Measurements from ENCODE around the gene FDX2. TPM values are rescaled to one million over a fixed set of nuclear protein-coding genes. Genes with fewer than 3 reads are reported as not detected.

FDX2 gene
- total and polyA plus RNA-seq, 2 donors (not counting 1 experiment from before 2014, with no cell fraction given) = 14.0 to 21.0 TPM

- Histone ChIP-seq H3K4me1 (ENCODE audit: control insufficient read depth, extremely low read depth, insufficient read depth, low read length) (peaks cover 7% of the 10 kb centered on the region), H3K36me3 (ENCODE audit: control insufficient read depth, insufficient read depth, low read length) (no peaks in the 10 kb centered on the region), H3K79me2 (ENCODE audit: control insufficient read depth, insufficient read depth, low read length) (no peaks in the 10 kb centered on the region), H4K20me1 (ENCODE audit: control insufficient read depth, extremely low read depth, insufficient read depth, low read length) (no peaks in the 10 kb centered on the region), H3K4me2 (ENCODE audit: extremely low read depth, insufficient read depth, low read length) (no peak overlapping the region), H3K9me3 (ENCODE audit: control insufficient read depth, insufficient read depth, low read depth, low read length) (no peaks in the 10 kb centered on the region), H3K27me3 (ENCODE audit: control insufficient read depth, insufficient read depth, low read length) (peaks cover 13% of the 10 kb centered on the region), H3K27ac (ENCODE audit: insufficient read depth, low read length) (no peak overlapping the region), H2AFZ (ENCODE audit: low read length) (no peak overlapping the region), H3K9ac (ENCODE audit: insufficient read depth, low read length) (no peak overlapping the region), H3K4me3 (replicated peaks in 1 of 4; ENCODE audit: control extremely low read depth in 1 of 4, insufficient read depth in 1 of 4, low read depth in 3 of 4, low read length in 4 of 4) (no peak overlapping the region)
- no peak for DNase-seq (ENCODE audit: low read depth in 2 of 2)
- TF ChIP-seq CTCF (conservative IDR thresholded peaks at IDR 0.05 in 1 of 2, IDR thresholded peaks at IDR 0.05 in 1 of 2; ENCODE audit: low read depth in 1 of 2, low read length in 2 of 2) = no peak
- no peak for TF ChIP-seq EZH2 (IDR thresholded peaks at IDR 0.05; ENCODE audit: low read length, missing control alignments)
Measured at GRCh38 chr19:10266706-10267105, 49.1 kb downstream of the FDX2 start.

GRCh38 chr19:10262771-10263170, 53.0 kb downstream of the FDX2 start:
- H3K9ac ChIP-seq (ENCODE audit: insufficient read depth, low read length) = no peak overlapping the region
- H3K36me3 ChIP-seq (ENCODE audit: control insufficient read depth, insufficient read depth, low read length) = peaks cover 8% of the 10 kb centered on the region
- no peak overlapping the region for H3K4me2 ChIP-seq (ENCODE audit: extremely low read depth, insufficient read depth, low read length)
- no peak overlapping the region for H3K4me3 ChIP-seq (replicated peaks in 1 of 4; ENCODE audit: control extremely low read depth in 1 of 4, insufficient read depth in 1 of 4, low read depth in 3 of 4, low read length in 4 of 4)
- H3K9me3 ChIP-seq (ENCODE audit: control insufficient read depth, insufficient read depth, low read depth, low read length) = no peaks in the 10 kb centered on the region
- TF ChIP-seq CTCF (conservative IDR thresholded peaks at IDR 0.05 in 1 of 2, IDR thresholded peaks at IDR 0.05 in 1 of 2; ENCODE audit: low read depth in 1 of 2, low read length in 2 of 2) (no peak), EZH2 (IDR thresholded peaks at IDR 0.05; ENCODE audit: low read length, missing control alignments) (no peak)
- H2AFZ ChIP-seq (ENCODE audit: low read length) = no peak overlapping the region
- no peaks in the 10 kb centered on the region for H4K20me1 ChIP-seq (ENCODE audit: control insufficient read depth, extremely low read depth, insufficient read depth, low read length)
- H3K79me2 ChIP-seq (ENCODE audit: control insufficient read depth, insufficient read depth, low read length) = no peaks in the 10 kb centered on the region
- no peaks in the 10 kb centered on the region for H3K4me1 ChIP-seq (ENCODE audit: control insufficient read depth, extremely low read depth, insufficient read depth, low read length)
- H3K27ac ChIP-seq (ENCODE audit: insufficient read depth, low read length) = no peak overlapping the region
- no peaks in the 10 kb centered on the region for H3K27me3 ChIP-seq (ENCODE audit: control insufficient read depth, insufficient read depth, low read length)
- peak in 1 of 2 donors; percentile 56 for DNase-seq (ENCODE audit: low read depth in 2 of 2)

DNA sequence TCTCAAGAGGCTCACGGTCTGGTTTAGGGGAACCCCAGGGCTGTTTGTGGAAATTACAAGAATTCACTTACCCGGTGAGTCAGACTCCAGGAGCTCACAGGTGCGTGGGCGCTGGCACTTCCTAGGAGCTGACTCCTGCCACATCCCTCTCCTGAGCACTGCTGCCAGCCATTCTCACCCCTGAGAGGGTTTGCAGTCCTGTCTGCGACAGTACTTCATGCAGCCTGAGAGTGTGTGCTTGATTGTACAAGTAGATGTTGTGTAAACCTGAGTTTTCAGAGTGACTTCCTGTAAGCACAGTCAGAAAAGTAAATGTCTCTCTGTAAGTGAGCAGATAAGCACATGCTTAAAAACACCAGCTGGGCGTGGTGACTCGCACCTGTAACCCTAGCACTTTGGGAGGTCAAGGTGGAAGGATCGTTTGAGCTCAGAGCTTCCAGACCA, 55.7 kb downstream of the FDX2 start:
- Histone ChIP-seq H3K4me3 (replicated peaks in 1 of 4; ENCODE audit: control extremely low read depth in 1 of 4, insufficient read depth in 1 of 4, low read depth in 3 of 4, low read length in 4 of 4) (no peak overlapping the region), H3K27me3 (ENCODE audit: control insufficient read depth, insufficient read depth, low read length) (no peaks in the 10 kb centered on the region), H3K36me3 (ENCODE audit: control insufficient read depth, insufficient read depth, low read length) (peaks cover 17% of the 10 kb centered on the region), H3K27ac (ENCODE audit: insufficient read depth, low read length) (no peak overlapping the region), H3K4me1 (ENCODE audit: control insufficient read depth, extremely low read depth, insufficient read depth, low read length) (no peaks in the 10 kb centered on the region), H3K9me3 (ENCODE audit: control insufficient read depth, insufficient read depth, low read depth, low read length) (no peaks in the 10 kb centered on the region), H3K4me2 (ENCODE audit: extremely low read depth, insufficient read depth, low read length) (no peak overlapping the region), H3K79me2 (ENCODE audit: control insufficient read depth, insufficient read depth, low read length) (no peaks in the 10 kb centered on the region), H4K20me1 (ENCODE audit: control insufficient read depth, extremely low read depth, insufficient read depth, low read length) (no peaks in the 10 kb centered on the region), H3K9ac (ENCODE audit: insufficient read depth, low read length) (no peak overlapping the region), H2AFZ (ENCODE audit: low read length) (no peak overlapping the region)
- no peak for TF ChIP-seq EZH2 (IDR thresholded peaks at IDR 0.05; ENCODE audit: low read length, missing control alignments)
- TF ChIP-seq CTCF (conservative IDR thresholded peaks at IDR 0.05 in 1 of 2, IDR thresholded peaks at IDR 0.05 in 1 of 2; ENCODE audit: low read depth in 1 of 2, low read length in 2 of 2) = no peak
- peak in 1 of 2 donors; percentile 62 for DNase-seq (ENCODE audit: low read depth in 2 of 2)

Other genes with a start within 250 kb of the FDX2 start
- gene SHFL, start 229.7 kb downstream of the FDX2 start, total RNA-seq = 25.7 and 29.4 TPM in 2 replicates
- gene SHFL, start 229.7 kb downstream of the FDX2 start, polyA plus RNA-seq = 17.0 and 29.0 TPM in 2 replicates
- 0.26 and 0.33 TPM in 2 replicates for gene ANGPTL6, start 213.3 kb downstream of the FDX2 start, total RNA-seq
- 0.12 and 0.14 TPM in 2 replicates for gene ANGPTL6, start 213.3 kb downstream of the FDX2 start, polyA plus RNA-seq
- gene PPAN, start 209.7 kb downstream of the FDX2 start, total RNA-seq = 22.6 and 26.5 TPM in 2 replicates
- gene PPAN, start 209.7 kb downstream of the FDX2 start, polyA plus RNA-seq = 15.3 and 19.7 TPM in 2 replicates
- gene P2RY11, start 204.3 kb downstream of the FDX2 start, total RNA-seq = 2.6 and 3.3 TPM in 2 replicates
- gene P2RY11, start 204.3 kb downstream of the FDX2 start, polyA plus RNA-seq = 0.68 and 0.88 TPM in 2 replicates
- 296 and 385 TPM in 2 replicates for gene EIF3G, start 196.1 kb downstream of the FDX2 start, total RNA-seq
- 169 and 236 TPM in 2 replicates for gene EIF3G, start 196.1 kb downstream of the FDX2 start, polyA plus RNA-seq
- gene DNMT1, start 121.1 kb downstream of the FDX2 start, total RNA-seq = 22.6 and 33.7 TPM in 2 replicates
- gene DNMT1, start 121.1 kb downstream of the FDX2 start, polyA plus RNA-seq = 36.7 and 88.4 TPM in 2 replicates
- gene S1PR2, start 84.7 kb downstream of the FDX2 start, total RNA-seq = 25.9 and 39.3 TPM in 2 replicates
- 29.6 and 30.4 TPM in 2 replicates for gene S1PR2, start 84.7 kb downstream of the FDX2 start, polyA plus RNA-seq
- 16.7 and 17.2 TPM in 2 replicates for gene MRPL4, start 63.8 kb downstream of the FDX2 start, total RNA-seq
- 25.7 and 40.4 TPM in 2 replicates for gene MRPL4, start 63.8 kb downstream of the FDX2 start, polyA plus RNA-seq
- gene ICAM1, start 44.9 kb downstream of the FDX2 start, total RNA-seq = 8.9 and 15.9 TPM in 2 replicates
- 6.9 and 15.2 TPM in 2 replicates for gene ICAM1, start 44.9 kb downstream of the FDX2 start, polyA plus RNA-seq
- gene ICAM4, start 29.1 kb downstream of the FDX2 start, total RNA-seq = 1.8 and 4.1 TPM in 2 replicates
- gene ICAM4, start 29.1 kb downstream of the FDX2 start, polyA plus RNA-seq = 0.42 and 0.58 TPM in 2 replicates
- gene ICAM5, start 26.1 kb downstream of the FDX2 start, total RNA-seq = 1.8 and 2.5 TPM in 2 replicates
- gene ICAM5, start 26.1 kb downstream of the FDX2 start, polyA plus RNA-seq = 0.47 and 0.55 TPM in 2 replicates
- gene ZGLP1, start 6.2 kb downstream of the FDX2 start, total RNA-seq = 0.51 and 0.66 TPM in 2 replicates
- gene ZGLP1, start 6.2 kb downstream of the FDX2 start, polyA plus RNA-seq = 0.35 TPM in 2 replicates
- gene RAVER1, start 17.5 kb upstream of the FDX2 start, total RNA-seq = 4.9 and 5.6 TPM in 2 replicates
- gene RAVER1, start 17.5 kb upstream of the FDX2 start, polyA plus RNA-seq = 2.3 and 4.3 TPM in 2 replicates
- gene ICAM3, start 23.6 kb upstream of the FDX2 start, total RNA-seq = 4.3 and 5.1 TPM in 2 replicates
- 4.5 and 7.1 TPM in 2 replicates for gene ICAM3, start 23.6 kb upstream of the FDX2 start, polyA plus RNA-seq
- 72.4 and 95.5 TPM in 2 replicates for gene TYK2, start 64.6 kb upstream of the FDX2 start, total RNA-seq
- gene TYK2, start 64.6 kb upstream of the FDX2 start, polyA plus RNA-seq = 17.4 and 24.0 TPM in 2 replicates
- gene CDC37, start 87.5 kb upstream of the FDX2 start, total RNA-seq = 108 and 129 TPM in 2 replicates
- gene CDC37, start 87.5 kb upstream of the FDX2 start, polyA plus RNA-seq = 266 and 342 TPM in 2 replicates
- gene PDE4A, start 104.5 kb upstream of the FDX2 start, total RNA-seq = 3.1 and 4.1 TPM in 2 replicates
- 3.6 and 4.9 TPM in 2 replicates for gene PDE4A, start 104.5 kb upstream of the FDX2 start, polyA plus RNA-seq
- gene KEAP1, start 187.3 kb upstream of the FDX2 start, total RNA-seq = 81.7 and 103 TPM in 2 replicates
- gene KEAP1, start 187.3 kb upstream of the FDX2 start, polyA plus RNA-seq = 36.1 and 51.3 TPM in 2 replicates
- under 0.01 TPM in 1 of 2 replicates, not detected in the other for gene S1PR5, start 201.4 kb upstream of the FDX2 start, total RNA-seq
- gene S1PR5, start 201.4 kb upstream of the FDX2 start, polyA plus RNA-seq = 0.02 and 0.19 TPM in 2 replicates
- gene ATG4D, start 227.9 kb upstream of the FDX2 start, total RNA-seq = 13.4 and 14.9 TPM in 2 replicates
- 7.2 and 12.8 TPM in 2 replicates for gene ATG4D, start 227.9 kb upstream of the FDX2 start, polyA plus RNA-seq
- 8.6 and 10.0 TPM in 2 replicates for gene KRI1, start 250.0 kb upstream of the FDX2 start, total RNA-seq
- gene KRI1, start 250.0 kb upstream of the FDX2 start, polyA plus RNA-seq = 9.4 and 12.6 TPM in 2 replicates